Skeletal muscle tissue (tissue), 4 donors: ENCODE data around the gene SSR4. TPM values are rescaled to one million over a fixed set of nuclear protein-coding genes. Genes with fewer than 3 reads are reported as not detected.
"Not testable (repeated sequence)": the region's sequence is repeated elsewhere in the genome, so short reads cannot be mapped to it uniquely, and the experiment has no call there.

Experiments used
- H3K27ac ChIP-seq: one replicate; pipeline ENCODE4 v1.7.0; 2013; ENCODE audit warnings: mild to moderate bottlenecking, low read depth, low read length, inconsistent platforms
- H3K27me3 ChIP-seq, 3 donors: one replicate each; pipeline ENCODE4 v1.7.0; 2013; ENCODE audit warnings: low read length in 3 of 3; ENCODE audit not compliant: control insufficient read depth in 3 of 3, insufficient read depth in 3 of 3
- H3K36me3 ChIP-seq, 3 donors: one replicate each; pipeline ENCODE4 v1.7.0; 2013; ENCODE audit warnings: low read length in 3 of 3; ENCODE audit not compliant: control insufficient read depth in 3 of 3, insufficient read depth in 3 of 3
- H3K4me1 ChIP-seq, 3 donors: one replicate each; pipeline ENCODE4 v1.7.0; 2013; ENCODE audit warnings: low read length in 3 of 3, mild to moderate bottlenecking in 3 of 3; ENCODE audit not compliant: control insufficient read depth in 3 of 3, insufficient read depth in 3 of 3
- H3K4me3 ChIP-seq, 3 donors: one replicate each; pipeline ENCODE4 v1.7.0; 2013; ENCODE audit warnings: low read length in 3 of 3
- H3K9ac ChIP-seq, 3 donors: one replicate each; pipeline ENCODE4 v1.7.0; 2013; ENCODE audit warnings: low read length in 3 of 3, mild to moderate bottlenecking in 3 of 3, moderate library complexity in 2 of 3, low read depth in 1 of 3
- H3K9me3 ChIP-seq, 3 donors: one replicate each; pipeline ENCODE4 v1.7.0; 2013; ENCODE audit warnings: low read length in 3 of 3; ENCODE audit not compliant: control insufficient read depth in 3 of 3
- total RNA-seq: library from RNA; depleted of rRNA; stranded (reverse); fragments of >200 nt; gene quantifications from one replicate; pipeline ENCODE4 v1.2.3, GENCODE V29; 2014
- donor health status: Osteomylitis.

Gene SSR4
- 85.6 TPM for total RNA-seq

DNA sequence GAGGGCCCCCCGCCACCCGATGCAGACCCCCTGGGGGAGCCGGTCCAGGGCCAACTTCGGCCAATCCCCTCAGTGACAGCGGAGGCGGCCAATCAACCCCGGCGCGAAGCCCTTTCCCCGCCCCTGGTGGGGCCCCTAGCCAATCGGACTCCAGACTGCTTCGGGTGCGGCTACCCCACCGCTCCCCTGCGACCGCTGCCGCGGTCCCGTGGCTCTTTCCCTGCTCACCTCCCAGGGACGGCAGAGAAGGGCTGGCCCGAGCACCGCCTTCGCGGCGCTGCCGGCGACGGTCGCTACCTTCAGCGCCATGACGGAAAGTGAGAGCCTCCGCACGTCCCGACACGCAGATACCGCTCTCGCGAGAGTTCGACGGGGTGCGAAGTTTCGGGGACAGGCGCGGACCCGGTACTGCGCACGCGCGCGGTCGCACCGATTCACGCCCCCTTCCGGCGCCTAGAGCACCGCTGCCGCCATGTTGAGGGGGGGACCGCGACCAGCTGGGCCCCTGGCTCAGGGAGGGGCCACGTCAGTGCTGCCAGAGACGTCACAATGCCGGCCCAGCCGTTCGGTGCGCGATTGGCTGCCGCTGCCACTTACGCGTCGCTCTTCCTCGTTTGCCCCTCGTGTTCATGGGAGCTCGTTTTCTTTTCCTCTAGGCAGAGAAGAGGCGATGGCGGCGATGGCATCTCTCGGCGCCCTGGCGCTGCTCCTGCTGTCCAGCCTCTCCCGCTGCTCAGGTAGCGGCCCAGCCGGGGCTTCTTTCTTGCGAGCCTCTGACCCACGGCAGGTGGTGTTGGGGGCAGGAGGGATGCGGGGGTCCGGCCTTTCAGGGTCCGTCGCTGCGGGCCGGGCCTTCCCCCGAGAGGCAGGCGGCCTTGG is at the start of gene SSR4, which contains the start of gene IDH3G:
SSR4 (plus strand) TSS at position 651 of the 879 bp plus-strand sequence; CDS start at position 671, 20 bp downstream.
IDH3G (minus strand) TSS at position 358 of the 879 bp plus-strand sequence; CDS start at position 309, 49 bp downstream.
- peak within 1 kb of the TSS; percentile 90 for H3K27ac ChIP-seq
- H3K9ac ChIP-seq: peak within 1 kb of the TSS; percentile 81 to 93 (median 92)
- peaks cover 11 to 21% (median 17%) of the 10 kb centered on the region in 3 donors for H3K36me3 ChIP-seq
- H3K9me3 ChIP-seq: no peaks in the 10 kb centered on the region
- H3K4me1 ChIP-seq: peaks cover 38 to 51% (median 38%) of the 10 kb centered on the region in 3 donors
- peak within 1 kb of the TSS; percentile 78 to 83 (median 82) for H3K4me3 ChIP-seq
- no peaks in the 10 kb centered on the region for H3K27me3 ChIP-seq

DNA sequence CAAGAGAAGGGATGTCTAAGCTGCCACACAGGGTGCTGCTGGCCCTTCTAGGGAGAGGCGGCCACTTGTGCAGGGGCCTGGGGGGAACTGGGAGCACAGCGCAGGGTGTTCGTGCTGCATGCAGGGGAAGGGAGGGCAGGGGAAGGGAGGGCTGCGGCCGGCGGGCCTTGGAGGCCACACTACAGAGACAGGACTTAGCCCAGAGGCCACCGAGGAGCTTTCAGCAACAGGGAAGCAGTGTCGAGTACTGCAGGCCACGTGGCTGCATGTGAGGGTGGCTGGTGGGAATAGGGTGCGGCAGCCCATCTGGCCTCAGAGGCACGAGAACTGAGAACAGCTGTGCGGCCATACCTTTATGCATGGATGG is 49.4 kb upstream of the SSR4 start:
- not testable (repeated sequence) for H3K36me3 ChIP-seq, H3K4me1 ChIP-seq, H3K27ac ChIP-seq, H3K4me3 ChIP-seq, H3K9ac ChIP-seq, H3K9me3 ChIP-seq, H3K27me3 ChIP-seq

DNA sequence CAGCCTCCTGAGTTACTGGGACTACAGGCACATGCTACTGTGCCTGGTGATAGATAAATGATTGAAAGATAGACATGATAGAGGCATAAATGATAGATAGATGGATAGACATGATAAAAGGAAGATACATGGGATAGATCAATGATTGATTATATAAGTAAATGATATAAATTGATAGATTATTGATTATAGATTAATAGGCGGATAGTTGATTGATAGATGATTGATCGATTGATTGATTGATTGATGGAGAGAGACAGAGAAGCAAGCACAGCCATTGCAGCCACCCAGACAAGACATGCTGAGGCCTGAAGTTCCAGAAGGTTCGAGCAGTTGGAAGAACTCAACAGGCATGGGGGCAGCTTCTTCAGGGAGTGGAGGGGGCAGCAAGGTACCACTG is 48.1 kb upstream of the SSR4 start:
- Histone ChIP-seq H3K4me1 (peaks cover 0 to 3% (median 0%) of the 10 kb centered on the region in 3 donors), H3K9me3 (no peaks in the 10 kb centered on the region), H3K9ac (no peak overlapping the region), H3K36me3 (no peaks in the 10 kb centered on the region), H3K27me3 (no peaks in the 10 kb centered on the region), H3K4me3 (no peak overlapping the region), H3K27ac (no peak overlapping the region)

DNA sequence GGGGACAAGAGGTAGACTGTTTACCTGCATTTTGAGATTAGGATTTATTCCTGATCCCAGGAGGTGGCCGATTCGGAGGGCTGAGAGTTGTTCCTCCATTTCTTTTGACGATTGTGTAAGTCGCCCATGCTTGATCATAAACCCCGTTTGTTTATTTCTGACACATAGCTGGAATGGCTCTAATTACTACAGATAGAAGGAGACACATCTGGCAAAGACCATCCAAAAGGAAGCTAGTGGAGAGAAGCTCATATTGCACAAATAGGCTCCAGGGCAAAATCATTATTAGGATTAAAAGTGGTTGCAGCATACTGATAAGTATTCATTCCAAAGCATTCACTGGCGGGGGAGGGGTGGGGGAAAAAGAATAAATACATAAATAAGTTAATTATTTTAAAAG is 47.5 kb upstream of the SSR4 start:
- H3K4me1 ChIP-seq, H3K9me3 ChIP-seq, H3K36me3 ChIP-seq, H3K27ac ChIP-seq, H3K4me3 ChIP-seq, H3K27me3 ChIP-seq, H3K9ac ChIP-seq: not testable (repeated sequence)

DNA sequence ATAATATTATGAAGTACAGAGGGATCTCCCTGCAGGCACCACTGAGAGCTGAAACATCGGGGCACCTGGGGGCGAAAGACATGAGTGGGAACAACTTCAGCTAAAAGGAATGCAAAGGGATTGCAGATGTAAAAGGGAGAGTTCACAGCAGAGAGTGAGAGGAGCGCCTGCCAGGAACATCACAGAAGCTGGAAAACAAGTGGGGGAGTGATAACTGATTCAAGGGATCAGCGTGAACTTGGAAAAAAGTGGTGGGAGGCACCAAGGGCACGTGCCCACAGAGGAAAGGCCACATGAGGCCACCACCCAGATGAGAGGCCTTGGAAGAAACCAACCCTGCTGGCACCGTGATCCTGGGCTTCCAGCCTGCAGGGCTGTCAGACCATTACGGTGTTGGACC is 45.5 kb upstream of the SSR4 start:
- not testable (repeated sequence) for H3K27ac ChIP-seq, H3K4me1 ChIP-seq, H3K9ac ChIP-seq, H3K36me3 ChIP-seq, H3K27me3 ChIP-seq, H3K9me3 ChIP-seq, H3K4me3 ChIP-seq

DNA sequence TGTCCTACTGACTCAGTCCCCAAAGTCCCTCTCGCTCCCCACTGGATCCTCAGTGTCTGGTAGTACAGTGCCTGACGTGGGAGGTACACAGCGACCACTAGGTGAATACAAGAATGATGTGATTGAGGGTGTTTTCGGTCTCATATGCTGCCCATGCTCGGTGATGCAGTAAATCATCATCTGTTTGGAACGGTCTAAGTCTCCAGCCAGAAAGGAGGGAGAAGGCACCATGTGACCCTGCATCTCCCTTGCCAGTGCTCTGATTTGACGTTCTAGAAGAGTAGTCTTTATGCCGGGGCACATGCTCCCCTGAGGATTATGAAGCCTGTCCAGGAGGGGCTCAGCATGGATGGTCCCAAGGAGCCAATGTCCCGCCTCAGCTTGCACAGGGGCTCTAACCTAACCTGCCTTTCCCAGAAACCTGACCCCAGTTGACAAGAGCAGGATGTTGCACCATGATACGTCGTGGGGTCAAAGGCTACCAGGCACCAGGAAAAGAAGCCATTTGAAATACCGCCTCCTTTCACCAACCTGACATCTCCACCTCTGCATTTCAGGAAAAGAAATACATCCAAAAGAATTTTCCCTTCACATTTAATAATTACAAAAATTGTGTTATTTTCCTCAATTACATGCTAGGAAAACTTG is 44.2 kb upstream of the SSR4 start:
- Histone ChIP-seq H3K36me3 (no peaks in the 10 kb centered on the region), H3K9ac (no peak overlapping the region), H3K27me3 (no peaks in the 10 kb centered on the region), H3K27ac (no peak overlapping the region), H3K4me3 (no peak overlapping the region), H3K4me1 (no peaks in the 10 kb centered on the region), H3K9me3 (no peaks in the 10 kb centered on the region)

DNA sequence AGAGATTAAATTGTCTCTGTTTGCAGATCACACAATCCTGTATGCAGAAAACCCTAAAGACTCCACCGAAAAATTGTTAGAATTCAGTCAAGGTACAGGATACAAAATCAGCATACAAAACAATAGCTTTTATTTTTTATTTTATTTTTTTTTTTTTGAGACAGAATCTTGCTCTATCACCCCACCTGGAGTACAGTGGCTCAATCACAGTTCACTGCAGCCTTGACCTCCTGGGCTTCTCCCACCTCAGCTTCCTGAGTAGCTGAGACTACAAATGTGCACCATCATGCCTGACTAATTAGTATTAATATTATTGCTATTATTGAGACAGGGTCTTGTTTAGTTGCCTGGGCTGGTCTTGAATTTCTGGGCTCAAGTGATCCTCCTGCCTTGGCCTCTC is 39.3 kb upstream of the SSR4 start:
- Histone ChIP-seq H3K9ac (no peak overlapping the region), H3K9me3 (no peaks in the 10 kb centered on the region), H3K36me3 (no peaks in the 10 kb centered on the region), H3K27ac (no peak overlapping the region), H3K27me3 (no peaks in the 10 kb centered on the region), H3K4me1 (no peaks in the 10 kb centered on the region), H3K4me3 (no peak overlapping the region)

DNA sequence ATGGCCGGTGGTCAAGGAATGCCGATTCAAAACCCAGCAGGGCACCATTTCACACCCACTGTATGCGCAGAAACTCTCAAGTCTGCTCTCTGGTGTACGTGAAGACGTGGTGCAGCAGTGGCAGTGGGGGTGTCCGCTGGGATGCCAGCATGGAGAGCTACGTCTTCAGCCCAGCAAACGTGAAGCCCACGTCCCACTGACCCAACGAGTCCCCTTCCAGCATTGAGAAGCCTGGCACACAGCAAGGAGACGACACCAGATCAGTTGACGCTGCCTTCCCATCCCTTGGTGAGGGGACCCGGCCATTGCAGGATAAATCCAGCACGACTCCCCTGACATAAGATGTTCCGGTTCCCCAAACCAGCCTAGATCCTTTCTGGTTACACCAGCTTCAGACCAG is 32.6 kb upstream of the SSR4 start:
- Histone ChIP-seq H3K4me3 (no peak overlapping the region), H3K27me3 (no peaks in the 10 kb centered on the region), H3K36me3 (no peaks in the 10 kb centered on the region), H3K9ac (no peak overlapping the region), H3K9me3 (no peaks in the 10 kb centered on the region), H3K27ac (no peak overlapping the region), H3K4me1 (peaks cover 7 to 15% (median 9%) of the 10 kb centered on the region in 3 donors)

DNA sequence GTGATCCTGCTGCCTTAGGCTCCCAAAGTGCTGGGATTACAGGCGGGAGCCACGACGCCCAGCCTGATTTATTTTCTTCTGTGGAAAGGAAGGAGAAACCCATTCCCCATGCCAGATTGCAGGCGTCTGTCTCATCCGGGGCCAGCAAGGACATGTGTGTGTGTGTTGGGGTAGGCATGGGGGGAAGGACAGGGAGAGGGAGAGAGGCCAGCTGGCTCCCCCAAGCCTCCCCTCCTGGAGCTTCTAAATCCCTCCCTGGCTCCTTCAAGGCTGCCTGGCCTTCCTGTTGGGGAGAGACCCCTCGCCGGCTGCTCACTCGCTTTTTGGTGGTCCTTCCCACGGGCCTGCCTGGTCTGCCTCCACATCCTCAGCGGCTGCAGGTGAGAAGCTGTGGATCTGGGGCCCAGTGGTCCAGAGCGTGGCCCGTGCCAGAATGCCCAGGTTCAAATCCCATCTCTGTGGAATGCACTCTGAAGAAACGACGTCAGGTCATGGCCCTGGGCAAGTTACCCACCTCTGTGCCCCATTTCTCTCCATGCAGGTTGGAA is 31.8 kb upstream of the SSR4 start:
- Histone ChIP-seq H3K27me3 (no peaks in the 10 kb centered on the region), H3K9ac (no peak overlapping the region), H3K9me3 (no peaks in the 10 kb centered on the region), H3K4me3 (no peak overlapping the region), H3K4me1 (peaks cover 9 to 19% (median 13%) of the 10 kb centered on the region in 3 donors), H3K36me3 (no peaks in the 10 kb centered on the region), H3K27ac (no peak overlapping the region)
